ENCODE data around the gene CST9.

GRCh38 chr20:23624324-23624691, 18.6 kb upstream of the CST9 start:
- TF ChIP-seq CTCF (IDR thresholded peaks at IDR 0.05; ENCODE audit: extremely low read depth in 1 of 2, insufficient read depth in 1 of 2, low read depth in 1 of 2, low read length in 2 of 2), result no peak
- TF ChIP-seq JUN (IDR thresholded peaks at IDR 0.05; ENCODE audit: borderline replicate concordance, insufficient read depth, insufficient read length, low read depth), result no peak
- TF ChIP-seq POLR2A (IDR thresholded peaks at IDR 0.05; ENCODE audit: low read depth, low read length), result no peak
- no peak for TF ChIP-seq FOS (IDR thresholded peaks at IDR 0.05; ENCODE audit: borderline replicate concordance, insufficient read depth, low read length)
- TF ChIP-seq EZH2 (IDR thresholded peaks at IDR 0.05; ENCODE audit: borderline replicate concordance, low read depth, low read length, severe bottlenecking), result no peak
- no peak for TF ChIP-seq POLR2AphosphoS5 (IDR thresholded peaks at IDR 0.05; ENCODE audit: insufficient read depth, low read depth, low read length)
- TF ChIP-seq MYC (IDR thresholded peaks at IDR 0.05; ENCODE audit: low read depth, low read length), result no peak
- TF ChIP-seq MAX (IDR thresholded peaks at IDR 0.05; ENCODE audit: insufficient read depth, insufficient read length), result no peak

Data from endothelial cell of umbilical vein (primary cell).